Subcutaneous adipose tissue (tissue), 4 donors: ENCODE measurements around the gene NETO1. TPM values are rescaled to one million over a fixed set of nuclear protein-coding genes. Genes with fewer than 3 reads are reported as not detected.

Experiments
- CTCF ChIP-seq: fragments of 450-650 bp; IDR thresholded peaks from one replicate; pipeline ENCODE4 v1.5.1; 2016; ENCODE audit warnings: low read depth, mild to moderate bottlenecking, control low read depth, antibody characterized with exemption, moderate library complexity
- total RNA-seq, 4 donors: library from RNA; depleted of rRNA; stranded (reverse); fragments of >200 nt; gene quantifications; one replicate each; pipeline ENCODE4 v1.1.0, GENCODE V29; 2016

Gene NETO1
- total RNA-seq, 4 donors from 2014 or later = 0.51 to 16.8 (median 2.4) TPM; not detected in 1

- TF ChIP-seq CTCF = no peak
These were observed 10.8 kb upstream of the NETO1 start for GRCh38 chr18:72878561-72878960.

DNA sequence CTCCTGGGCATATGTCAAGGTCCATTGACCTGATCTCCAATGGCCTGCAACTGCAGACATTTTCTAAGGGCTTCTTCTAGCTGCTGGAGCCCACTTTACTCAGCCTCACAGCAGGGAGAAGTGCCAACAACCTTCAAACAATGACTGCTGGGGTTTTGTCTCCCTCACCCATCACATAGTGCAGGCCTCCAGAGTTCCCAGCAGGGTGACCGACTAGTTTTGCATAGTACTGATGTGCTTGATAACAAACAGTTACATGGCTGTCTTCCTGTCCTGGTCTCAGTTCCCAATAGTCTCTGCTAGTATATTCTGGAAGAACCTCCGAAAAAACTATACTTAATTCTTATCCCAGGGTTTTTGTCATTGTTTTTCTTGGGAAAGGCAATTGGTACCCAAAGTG, 10.4 kb upstream of the NETO1 start:
- TF ChIP-seq CTCF = no peak

GRCh38 chr18:72871091-72871490, 3.3 kb upstream of the NETO1 start:
- no peak for TF ChIP-seq CTCF

GRCh38 chr18:72869226-72870185, 1.7 kb upstream of the NETO1 start:
- no peak for TF ChIP-seq CTCF

DNA sequence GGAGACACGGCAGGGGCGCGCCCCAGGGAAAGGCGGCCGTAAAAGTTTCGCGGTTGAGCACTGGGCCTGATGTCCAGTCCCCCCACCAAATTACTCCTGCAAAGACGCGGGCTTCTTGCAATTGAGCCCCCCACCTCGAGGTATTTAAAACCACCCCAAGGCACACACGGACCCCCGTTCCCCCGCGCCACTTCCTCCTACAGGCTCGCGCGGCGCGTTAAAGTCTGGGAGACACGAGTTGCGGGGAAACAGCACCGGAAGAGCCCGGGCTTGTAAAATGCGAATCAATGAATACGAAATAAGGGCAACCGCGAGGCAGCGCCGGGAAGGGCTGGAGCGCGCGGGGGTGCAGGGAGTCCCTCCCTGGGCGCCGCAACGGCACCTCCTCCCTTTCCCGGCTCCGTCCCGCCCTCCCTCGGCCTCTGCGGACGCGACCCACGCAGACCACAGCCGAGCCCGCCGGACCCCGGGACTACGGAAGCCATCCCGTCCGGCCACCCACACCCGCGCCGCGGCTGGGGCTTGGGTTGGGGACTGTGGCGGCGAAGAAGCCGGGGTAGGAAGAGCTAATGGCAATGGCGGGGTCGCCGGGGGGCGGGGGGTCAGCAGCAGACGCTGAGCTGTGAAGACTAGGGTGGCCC, 918 bp upstream of the NETO1 start:
- TF ChIP-seq CTCF = no peak

- no peak for TF ChIP-seq CTCF
These were observed 664 bp downstream of the NETO1 start for GRCh38 chr18:72866901-72867745.

GRCh38 chr18:72866442-72866900, 1.3 kb downstream of the NETO1 start:
- no peak for TF ChIP-seq CTCF
